Glutamatergic neuron (in vitro differentiated cells): ENCODE measurements around the gene SEMA4F. TPM values are rescaled to one million over a fixed set of nuclear protein-coding genes. Genes with fewer than 3 reads are reported as not detected.

Experiments used
- DNase-seq: peaks from one replicate; pipeline ENCODE4 v3.0.0; 2022
- H3K27ac Mint-ChIP-seq: one replicate; pipeline ENCODE4 v1.8.0; 2020; ENCODE audit warnings: mild to moderate bottlenecking, mixed read lengths, inconsistent platforms; ENCODE audit not compliant: unreplicated experiment
- H3K27me3 Mint-ChIP-seq: one replicate; pipeline ENCODE4 v1.8.0; 2020; ENCODE audit warnings: mild to moderate bottlenecking, moderate library complexity, mixed read lengths, inconsistent platforms; ENCODE audit not compliant: unreplicated experiment
- H3K36me3 Mint-ChIP-seq: one replicate; pipeline ENCODE4 v1.8.0; 2020; ENCODE audit warnings: mild to moderate bottlenecking, mixed read lengths, inconsistent platforms; ENCODE audit not compliant: unreplicated experiment
- H3K4me1 Mint-ChIP-seq: one replicate; pipeline ENCODE4 v1.8.0; 2020; ENCODE audit warnings: mild to moderate bottlenecking, low read depth, mixed read lengths, inconsistent platforms; ENCODE audit not compliant: unreplicated experiment
- H3K4me3 Mint-ChIP-seq: one replicate; pipeline ENCODE4 v1.8.0; 2020; ENCODE audit warnings: mild to moderate bottlenecking, mixed read lengths, inconsistent platforms; ENCODE audit not compliant: unreplicated experiment
- H3K9me3 Mint-ChIP-seq: one replicate; pipeline ENCODE4 v1.8.0; 2020; ENCODE audit warnings: mild to moderate bottlenecking, moderate library complexity, mixed read lengths, inconsistent platforms; ENCODE audit not compliant: unreplicated experiment
- CTCF ChIP-seq: fragments of 200-600 bp; sonication (generic); IDR thresholded peaks from one replicate; pipeline ENCODE4 v1.5.0; 2021; ENCODE audit not compliant: partially characterized antibody, unreplicated experiment
- total RNA-seq: library from RNA; stranded (reverse); fragmentation: NEBNext Ultra II Directional; extraction: Animal tissue kit (Norgen Biotek cat#: 25700); gene quantifications from one replicate; pipeline ENCODE4 v1.2.1, GENCODE V29; 2021; ENCODE audit not compliant: unreplicated experiment

SEMA4F gene
- total RNA-seq, 1 donor from 2014 or later = 28.5 TPM

- no peak for DNase-seq
- H3K9me3 Mint-ChIP-seq = no peaks in the 10 kb centered on the region
- H3K27ac Mint-ChIP-seq = no peak overlapping the region
- no peak for TF ChIP-seq CTCF
- H3K4me1 Mint-ChIP-seq = no peaks in the 10 kb centered on the region
- H3K36me3 Mint-ChIP-seq = no peaks in the 10 kb centered on the region
- no peak overlapping the region for H3K4me3 Mint-ChIP-seq
- no peaks in the 10 kb centered on the region for H3K27me3 Mint-ChIP-seq
Observed at GRCh38 chr2:74632209-74632938, 21.7 kb upstream of the SEMA4F start.

GRCh38 chr2:74632939-74633312 lies 21.1 kb upstream of the SEMA4F start:
- Mint-ChIP-seq H3K36me3 (no peaks in the 10 kb centered on the region), H3K27ac (no peak overlapping the region), H3K4me3 (no peak overlapping the region), H3K4me1 (no peaks in the 10 kb centered on the region), H3K27me3 (no peaks in the 10 kb centered on the region), H3K9me3 (no peaks in the 10 kb centered on the region)
- DNase-seq = no peak
- TF ChIP-seq CTCF = no peak

- no peak for TF ChIP-seq CTCF
- Mint-ChIP-seq H3K4me3 (no peak overlapping the region), H3K4me1 (no peaks in the 10 kb centered on the region), H3K9me3 (no peaks in the 10 kb centered on the region), H3K27ac (no peak overlapping the region), H3K27me3 (no peaks in the 10 kb centered on the region), H3K36me3 (no peaks in the 10 kb centered on the region)
- DNase-seq = no peak
Observed at GRCh38 chr2:74639550-74639949, 14.5 kb upstream of the SEMA4F start.

GRCh38 chr2:74645344-74645743 lies 8.7 kb upstream of the SEMA4F start:
- H3K27ac Mint-ChIP-seq = no peak overlapping the region
- no peak overlapping the region for H3K4me3 Mint-ChIP-seq
- peaks cover 5% of the 10 kb centered on the region for H3K27me3 Mint-ChIP-seq
- H3K9me3 Mint-ChIP-seq = peaks cover 3% of the 10 kb centered on the region
- H3K4me1 Mint-ChIP-seq = no peaks in the 10 kb centered on the region
- H3K36me3 Mint-ChIP-seq = no peaks in the 10 kb centered on the region
- no peak for TF ChIP-seq CTCF
- no peak for DNase-seq

- Mint-ChIP-seq H3K9me3 (peaks cover 3% of the 10 kb centered on the region), H3K4me1 (no peaks in the 10 kb centered on the region), H3K27ac (no peak overlapping the region), H3K4me3 (no peak overlapping the region), H3K27me3 (peaks cover 5% of the 10 kb centered on the region), H3K36me3 (no peaks in the 10 kb centered on the region)
- TF ChIP-seq CTCF = no peak
- no peak for DNase-seq
Observed at GRCh38 chr2:74646201-74646600, 7.8 kb upstream of the SEMA4F start.
